GM12891 (cell line): ENCODE data around the gene PRLR.

Source experiments
- POLR2A ChIP-seq: IDR thresholded peaks from 2 replicates; pipeline ENCODE4 v1.6.1; 2011; ENCODE audit warnings: low read depth, low read length, control low read depth
- TAF1 ChIP-seq: IDR thresholded peaks from 2 replicates; pipeline ENCODE4 v1.6.1; 2011; ENCODE audit warnings: low read depth, low read length, control low read depth

GRCh38 chr5:35199886-35200285, 30.4 kb downstream of the PRLR start:
- TF ChIP-seq TAF1 (no peak), POLR2A (no peak)
